Measurements from ENCODE around the gene CERS4.

CERS4 gene

GRCh38 chr19:8251025-8251472 is 41.9 kb downstream of the CERS4 start:
- no peak for ATAC-seq (ENCODE audit: low read depth)
- TF ChIP-seq CTCF (IDR thresholded peaks at IDR 0.05; ENCODE audit: poor library complexity, severe bottlenecking), result no peak

GRCh38 chr19:8252922-8253589 is 43.9 kb downstream of the CERS4 start:
- ATAC-seq (ENCODE audit: low read depth) (peak; percentile 85), DNase-seq (ENCODE audit: low spot score) (no peak)
- no peak overlapping the region for H3K27ac ChIP-seq (ENCODE audit: poor library complexity, severe bottlenecking)
- H3K27me3 ChIP-seq (ENCODE audit: insufficient read depth, poor library complexity, severe bottlenecking), result no peaks in the 10 kb centered on the region
- peak; percentile 86 for TF ChIP-seq CTCF (IDR thresholded peaks at IDR 0.05; ENCODE audit: poor library complexity, severe bottlenecking)
- H3K4me1 ChIP-seq (ENCODE audit: insufficient read depth, poor library complexity, severe bottlenecking), result no peaks in the 10 kb centered on the region
- H3K36me3 ChIP-seq (ENCODE audit: low read depth), result no peaks in the 10 kb centered on the region
- H3K4me3 ChIP-seq (ENCODE audit: severe bottlenecking), result no peak overlapping the region
- H3K9me3 ChIP-seq (ENCODE audit: severe bottlenecking), result no peaks in the 10 kb centered on the region

More at GRCh38 chr19:8251025-8251472, 41.9 kb downstream of the CERS4 start:
- Histone ChIP-seq H3K4me3 (ENCODE audit: severe bottlenecking) (no peak overlapping the region), H3K27ac (ENCODE audit: poor library complexity, severe bottlenecking) (no peak overlapping the region), H3K36me3 (ENCODE audit: low read depth) (no peaks in the 10 kb centered on the region), H3K27me3 (ENCODE audit: insufficient read depth, poor library complexity, severe bottlenecking) (no peaks in the 10 kb centered on the region), H3K9me3 (ENCODE audit: severe bottlenecking) (no peaks in the 10 kb centered on the region), H3K4me1 (ENCODE audit: insufficient read depth, poor library complexity, severe bottlenecking) (no peaks in the 10 kb centered on the region)
- no peak for DNase-seq (ENCODE audit: low spot score)

- Histone ChIP-seq H3K4me3 (ENCODE audit: severe bottlenecking) (no peak overlapping the region), H3K36me3 (ENCODE audit: low read depth) (no peaks in the 10 kb centered on the region), H3K9me3 (ENCODE audit: severe bottlenecking) (no peaks in the 10 kb centered on the region), H3K27ac (ENCODE audit: poor library complexity, severe bottlenecking) (no peak overlapping the region), H3K27me3 (ENCODE audit: insufficient read depth, poor library complexity, severe bottlenecking) (no peaks in the 10 kb centered on the region), H3K4me1 (ENCODE audit: insufficient read depth, poor library complexity, severe bottlenecking) (no peaks in the 10 kb centered on the region)
- ATAC-seq (ENCODE audit: low read depth) (no peak), DNase-seq (ENCODE audit: low spot score) (no peak)
- no peak for TF ChIP-seq CTCF (IDR thresholded peaks at IDR 0.05; ENCODE audit: poor library complexity, severe bottlenecking)
Observed at GRCh38 chr19:8253678-8254077, 44.5 kb downstream of the CERS4 start.

- TF ChIP-seq CTCF (IDR thresholded peaks at IDR 0.05; ENCODE audit: poor library complexity, severe bottlenecking), result no peak
- DNase-seq (ENCODE audit: low spot score) (no peak), ATAC-seq (ENCODE audit: low read depth) (no peak)
- no peak overlapping the region for H3K27ac ChIP-seq (ENCODE audit: poor library complexity, severe bottlenecking)
- no peaks in the 10 kb centered on the region for H3K4me1 ChIP-seq (ENCODE audit: insufficient read depth, poor library complexity, severe bottlenecking)
- no peaks in the 10 kb centered on the region for H3K9me3 ChIP-seq (ENCODE audit: severe bottlenecking)
- no peak overlapping the region for H3K4me3 ChIP-seq (ENCODE audit: severe bottlenecking)
- H3K27me3 ChIP-seq (ENCODE audit: insufficient read depth, poor library complexity, severe bottlenecking), result no peaks in the 10 kb centered on the region
- H3K36me3 ChIP-seq (ENCODE audit: low read depth), result no peaks in the 10 kb centered on the region
Observed at GRCh38 chr19:8254286-8255001, 45.3 kb downstream of the CERS4 start.
